ENCODE results near the gene CORO7.

The CORO7 gene

DNA sequence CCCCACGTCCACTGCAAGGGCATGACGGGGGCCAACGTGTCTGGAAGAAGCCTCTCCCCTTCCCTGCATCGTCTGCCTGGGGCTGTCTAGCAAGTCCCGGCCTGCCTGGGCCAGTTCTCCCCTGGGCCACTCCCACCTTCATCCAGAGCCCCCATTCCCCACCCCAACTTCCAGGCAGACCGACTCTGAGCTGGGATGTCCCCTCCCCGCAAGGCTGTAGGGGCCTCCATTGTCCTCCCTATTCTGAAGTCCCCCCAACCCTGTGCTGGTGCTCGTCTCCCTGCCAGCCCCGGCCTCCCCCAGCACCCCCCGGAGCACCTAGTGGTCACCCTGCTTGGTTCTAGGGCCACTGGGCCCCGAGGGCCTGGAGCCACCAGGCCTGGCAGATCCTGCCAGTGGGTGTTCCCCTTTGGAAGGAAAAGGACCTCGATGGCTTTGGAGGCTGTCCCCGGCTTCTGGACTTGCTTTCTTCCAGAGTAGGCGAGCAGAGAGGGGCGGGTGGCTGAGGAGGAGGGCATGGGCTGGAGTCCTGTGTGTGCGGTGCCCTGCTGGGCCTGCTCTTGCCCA, 95.7 kb downstream of the CORO7 start:
- Mint-ChIP-seq H3K27ac (no peak overlapping the region), H3K4me3 (no peak overlapping the region), H3K4me1 (ENCODE audit: low read depth) (peaks cover 7% of the 10 kb centered on the region), H3K9me3 (no peaks in the 10 kb centered on the region), H3K27me3 (peaks cover 3% of the 10 kb centered on the region), H3K36me3 (ENCODE audit: low read depth) (no peaks in the 10 kb centered on the region)
- DNase-seq = no peak

DNA sequence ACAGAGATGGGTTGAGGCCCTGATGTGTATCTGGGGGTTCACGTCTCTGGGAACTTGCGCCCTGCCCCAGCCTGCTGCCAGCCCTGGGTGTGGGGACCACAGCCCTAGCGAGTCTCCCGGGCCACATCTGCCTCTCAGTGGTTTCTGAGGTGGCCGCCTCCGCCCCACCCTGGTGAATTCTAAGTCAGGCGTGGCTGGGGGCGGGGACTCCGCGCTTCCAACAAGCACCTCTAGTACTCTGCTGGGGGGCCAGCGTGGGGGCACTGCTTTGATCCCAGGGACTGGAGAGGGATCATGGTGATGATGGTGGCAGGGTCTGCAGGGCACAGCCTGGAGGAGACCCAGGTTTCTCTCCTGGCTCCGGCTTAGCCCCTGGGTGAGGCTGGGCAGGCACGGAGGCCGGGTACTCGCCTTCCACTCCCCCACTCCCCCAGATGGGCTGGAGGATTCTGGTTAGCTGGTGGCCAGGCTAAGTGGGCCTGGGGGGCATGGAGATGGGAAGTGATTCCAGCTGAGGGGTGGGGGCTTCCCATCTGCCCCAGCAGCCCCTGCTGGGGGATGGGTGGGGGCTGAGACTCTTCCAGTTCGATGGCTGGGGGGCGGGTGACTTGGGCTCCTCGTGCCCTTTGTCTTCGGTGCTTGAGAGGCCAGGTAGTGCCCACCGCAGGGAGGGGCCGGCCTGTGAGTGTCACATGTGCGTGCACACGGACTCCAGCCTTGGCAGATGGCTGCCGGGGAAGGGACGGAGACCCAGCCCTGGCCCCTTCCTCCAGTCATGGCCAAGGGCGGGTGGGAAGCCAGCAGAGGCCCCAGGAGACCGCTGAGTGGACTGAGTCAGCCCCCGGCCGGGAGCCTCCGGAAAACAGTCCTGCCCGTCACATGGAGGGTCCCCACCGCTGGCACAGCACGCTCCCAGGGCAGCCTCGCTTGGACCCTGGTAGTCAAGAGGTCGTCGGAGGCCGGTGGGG, 96.7 kb downstream of the CORO7 start:
- no peak overlapping the region for H3K4me3 Mint-ChIP-seq
- H3K27ac Mint-ChIP-seq = no peak overlapping the region
- peaks cover 6% of the 10 kb centered on the region for H3K27me3 Mint-ChIP-seq
- H3K36me3 Mint-ChIP-seq (ENCODE audit: low read depth) = no peaks in the 10 kb centered on the region
- H3K4me1 Mint-ChIP-seq (ENCODE audit: low read depth) = peaks cover 11% of the 10 kb centered on the region
- no peaks in the 10 kb centered on the region for H3K9me3 Mint-ChIP-seq
- DNase-seq = peak; percentile 76

DNA sequence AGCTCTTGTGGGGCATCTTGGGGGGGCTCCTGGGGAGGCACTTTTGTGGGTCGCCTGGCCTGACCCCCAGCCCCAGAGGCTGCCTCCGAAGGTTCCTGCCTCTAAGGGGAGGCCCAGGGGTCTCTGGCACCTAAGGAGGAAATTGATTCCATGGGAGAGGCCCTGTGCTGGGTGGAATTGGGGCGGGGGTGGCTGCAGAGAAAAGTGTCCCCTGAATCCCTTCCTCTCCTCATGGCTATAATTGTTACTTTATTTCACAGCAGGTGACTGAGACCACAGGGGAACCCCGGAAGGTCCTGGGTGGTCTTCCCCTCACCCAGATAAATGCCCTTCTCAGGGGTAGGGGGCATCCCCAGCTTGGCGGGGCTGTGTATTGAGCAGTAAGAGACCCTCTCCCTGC, 97.4 kb downstream of the CORO7 start:
- H3K27ac Mint-ChIP-seq = no peak overlapping the region
- H3K36me3 Mint-ChIP-seq (ENCODE audit: low read depth) = no peaks in the 10 kb centered on the region
- peaks cover 18% of the 10 kb centered on the region for H3K4me1 Mint-ChIP-seq (ENCODE audit: low read depth)
- no peaks in the 10 kb centered on the region for H3K9me3 Mint-ChIP-seq
- no peak for DNase-seq
- peaks cover 14% of the 10 kb centered on the region for H3K27me3 Mint-ChIP-seq
- no peak overlapping the region for H3K4me3 Mint-ChIP-seq

DNA sequence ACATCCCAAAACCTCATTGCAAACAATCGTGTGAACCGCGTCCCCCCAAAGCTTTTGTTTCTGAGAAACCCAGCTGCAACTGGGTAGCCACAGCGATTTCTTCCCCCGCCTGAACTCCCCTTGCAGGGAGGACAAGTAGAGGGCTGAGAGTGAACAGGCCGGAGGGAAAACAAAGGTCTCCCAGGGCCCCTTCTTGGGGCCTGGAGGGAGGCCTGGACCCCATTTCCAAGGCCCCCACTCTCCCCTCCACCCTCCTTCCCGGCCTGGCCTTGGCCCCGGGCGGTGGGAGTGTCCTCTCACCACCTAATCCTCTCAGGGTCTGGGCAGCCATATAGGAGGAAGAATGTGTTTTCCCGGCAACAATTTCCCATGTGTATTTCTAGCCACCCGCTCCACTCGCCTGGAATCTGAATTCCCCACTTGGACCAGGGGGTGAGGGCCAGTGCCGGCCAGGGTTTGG, 97.9 kb downstream of the CORO7 start:
- Mint-ChIP-seq H3K27ac (no peak overlapping the region), H3K4me3 (no peak overlapping the region), H3K9me3 (no peaks in the 10 kb centered on the region), H3K4me1 (ENCODE audit: low read depth) (peaks cover 18% of the 10 kb centered on the region), H3K27me3 (peaks cover 17% of the 10 kb centered on the region), H3K36me3 (ENCODE audit: low read depth) (no peaks in the 10 kb centered on the region)
- DNase-seq = no peak

DNA sequence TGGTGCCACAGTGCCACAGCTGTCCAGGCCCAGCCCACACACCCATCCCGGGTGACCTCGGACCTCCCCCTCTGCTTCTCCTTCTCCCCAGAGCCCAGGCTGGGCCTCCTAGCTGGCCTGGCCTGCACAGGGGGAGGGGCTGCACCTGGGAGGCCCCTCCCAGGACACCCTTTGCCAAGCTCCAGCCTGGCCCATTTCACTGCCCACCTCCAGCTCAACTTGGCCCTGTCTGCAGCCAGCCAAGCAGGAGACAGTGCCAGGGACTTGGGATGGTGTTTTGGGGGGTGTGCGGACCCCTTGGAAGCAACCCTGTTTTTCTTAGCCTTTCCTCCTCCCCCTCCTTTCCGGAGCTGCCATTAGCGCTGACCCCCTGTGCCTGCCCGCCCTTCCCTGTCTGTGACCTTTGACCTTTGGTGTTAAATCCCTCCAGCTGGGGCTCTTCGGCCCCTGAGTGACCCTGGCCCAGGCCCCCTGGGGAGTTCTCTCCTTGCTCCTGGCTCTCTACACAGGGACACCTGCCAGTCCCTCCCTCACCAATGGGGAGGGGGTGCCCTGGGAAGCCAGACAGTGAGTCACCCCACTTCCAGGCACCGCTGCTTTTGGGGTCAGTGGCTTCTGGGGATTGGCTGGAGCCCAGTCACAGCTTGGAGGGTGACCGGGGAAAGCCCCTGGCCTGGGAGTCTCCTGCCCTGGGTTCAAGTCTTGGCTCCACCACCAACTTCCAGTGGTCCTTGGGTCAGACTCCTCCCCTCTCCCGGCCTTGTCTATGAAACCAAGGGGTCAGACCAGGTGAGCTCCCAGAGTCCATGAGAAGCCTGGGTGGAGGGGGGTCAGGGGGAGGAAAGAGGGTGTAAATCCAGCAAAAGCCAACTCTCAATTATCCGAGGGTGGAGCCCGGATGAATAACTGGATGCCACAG, 98.6 kb downstream of the CORO7 start:
- no peak overlapping the region for H3K4me3 Mint-ChIP-seq
- peaks cover 17% of the 10 kb centered on the region for H3K27me3 Mint-ChIP-seq
- DNase-seq = no peak
- H3K27ac Mint-ChIP-seq = no peak overlapping the region
- H3K9me3 Mint-ChIP-seq = no peaks in the 10 kb centered on the region
- peaks cover 18% of the 10 kb centered on the region for H3K4me1 Mint-ChIP-seq (ENCODE audit: low read depth)
- no peaks in the 10 kb centered on the region for H3K36me3 Mint-ChIP-seq (ENCODE audit: low read depth)

DNA sequence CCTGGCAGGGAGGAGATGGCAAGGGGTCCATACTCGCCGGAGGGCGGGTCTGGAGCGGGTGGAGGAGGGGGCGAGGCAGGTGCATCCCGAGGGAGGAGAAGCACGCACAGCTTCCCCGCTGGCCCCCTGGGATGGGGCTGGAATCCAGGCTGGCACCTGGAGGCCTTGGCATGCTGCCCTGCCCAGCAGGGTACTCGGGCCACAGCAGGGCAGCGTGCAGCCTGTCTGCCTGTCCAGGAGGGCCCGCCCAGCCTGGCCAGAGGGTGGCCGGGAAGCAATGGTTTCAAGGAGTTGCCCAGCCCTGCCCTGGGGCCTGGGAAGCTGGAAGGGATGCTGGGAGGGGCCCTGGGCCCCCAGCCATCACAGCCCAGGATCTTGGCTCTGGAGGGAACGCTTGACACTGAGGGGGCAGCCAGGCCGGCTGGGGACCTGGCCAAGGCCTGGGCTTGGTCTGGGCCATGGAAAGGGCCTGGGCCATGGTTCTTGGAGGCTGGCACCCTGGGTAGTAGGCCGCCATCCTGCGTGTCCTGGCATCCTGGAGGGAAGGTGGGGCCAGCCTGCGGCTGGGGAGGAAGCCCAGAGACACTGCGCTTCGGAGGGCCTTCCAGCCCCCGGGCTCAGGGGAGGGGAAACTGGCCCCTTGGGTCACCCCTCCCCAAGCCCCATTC, 99.4 kb downstream of the CORO7 start:
- Mint-ChIP-seq H3K27ac (no peak overlapping the region), H3K27me3 (peaks cover 17% of the 10 kb centered on the region), H3K4me1 (ENCODE audit: low read depth) (peaks cover 18% of the 10 kb centered on the region), H3K36me3 (ENCODE audit: low read depth) (no peaks in the 10 kb centered on the region), H3K9me3 (no peaks in the 10 kb centered on the region), H3K4me3 (peak overlapping the region; percentile 39)
- DNase-seq = no peak

DNA sequence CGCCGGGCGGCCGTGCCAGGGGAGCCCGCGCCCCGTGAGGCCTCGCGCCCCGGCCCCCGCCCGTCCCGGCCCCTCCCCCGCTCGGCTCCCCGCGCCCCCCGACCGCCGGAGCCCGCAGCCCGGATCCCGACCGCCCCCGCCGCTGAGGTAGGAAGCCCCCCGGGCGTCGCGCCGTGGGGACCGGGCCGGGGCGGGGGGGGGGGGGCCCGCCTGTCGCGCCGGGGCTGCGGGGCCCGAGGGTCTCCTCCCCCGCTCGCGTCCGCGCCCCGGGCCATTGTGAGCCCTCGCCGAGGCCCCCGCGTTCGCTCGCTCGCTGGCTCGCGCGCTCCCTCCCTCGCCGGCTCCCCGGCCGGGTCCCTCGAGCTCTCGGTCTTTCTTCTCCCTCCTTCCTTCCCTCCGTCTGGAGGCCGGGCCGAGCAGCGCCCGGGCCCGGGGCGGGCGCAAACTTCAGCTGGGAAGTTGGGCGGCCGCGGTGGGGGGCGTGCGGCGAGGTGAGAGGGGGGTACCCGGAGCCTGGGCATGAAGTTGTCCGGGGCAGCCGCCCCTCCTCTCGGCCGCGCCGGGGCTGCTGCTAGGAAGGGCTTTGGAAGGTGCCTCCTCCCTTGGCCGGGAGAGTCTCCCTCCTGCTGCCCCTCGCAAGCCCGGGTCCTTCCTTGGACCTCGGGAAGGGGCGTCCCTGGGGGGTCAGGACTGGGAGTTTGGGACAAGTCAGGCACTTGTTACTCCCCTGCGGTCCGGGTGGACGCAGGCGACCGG, 100.1 kb downstream of the CORO7 start:
- Mint-ChIP-seq H3K27ac (no peak overlapping the region), H3K4me1 (ENCODE audit: low read depth) (peaks cover 18% of the 10 kb centered on the region), H3K27me3 (peaks cover 17% of the 10 kb centered on the region), H3K9me3 (no peaks in the 10 kb centered on the region), H3K36me3 (ENCODE audit: low read depth) (no peaks in the 10 kb centered on the region), H3K4me3 (peak overlapping the region; percentile 39)
- no peak for DNase-seq

DNA sequence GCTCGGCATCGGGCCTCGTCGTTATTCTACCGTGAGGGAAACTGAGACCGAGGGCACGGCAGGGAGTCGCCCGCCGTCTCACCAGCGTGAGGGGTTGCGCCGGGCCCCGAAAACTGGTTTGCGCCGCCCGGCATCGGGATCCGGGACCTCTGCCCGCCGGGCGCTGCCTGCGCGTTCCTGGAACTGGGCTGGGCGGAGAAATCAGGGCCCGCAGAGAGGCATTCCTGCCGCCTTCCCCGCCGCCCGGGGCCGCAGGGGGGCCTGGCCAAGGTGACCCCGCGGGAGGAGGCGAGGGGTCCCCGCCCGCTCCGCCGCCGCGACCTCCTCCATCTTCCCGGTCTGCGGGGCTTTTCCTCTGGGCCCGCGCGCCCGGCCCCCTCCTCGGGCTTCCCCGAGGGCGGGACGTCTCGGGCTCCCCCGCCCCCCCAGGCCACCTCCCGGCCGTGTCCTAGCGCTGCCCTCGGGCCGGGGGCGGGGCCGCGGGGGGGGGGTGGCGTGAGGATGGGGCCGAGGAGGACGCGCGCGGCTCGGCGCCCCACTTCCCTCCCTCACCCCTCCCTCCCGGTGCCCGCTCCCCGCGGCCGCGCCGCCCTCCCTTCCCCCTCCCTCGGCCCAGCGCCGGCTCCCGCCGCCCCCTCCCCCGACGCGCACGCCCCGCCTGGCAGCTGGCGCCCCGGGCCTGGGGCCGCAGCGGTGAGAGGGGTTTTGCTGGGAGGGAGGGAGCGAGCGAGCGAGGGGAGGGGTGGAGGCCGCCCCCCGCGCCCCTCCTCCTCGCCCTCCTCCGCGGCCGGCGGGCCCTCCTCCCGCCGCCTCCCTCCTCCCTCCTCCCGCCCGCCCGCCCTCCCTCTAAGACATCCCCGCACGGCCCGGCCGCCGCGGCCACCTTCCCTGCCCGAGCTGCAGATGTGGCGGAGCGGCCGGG, 100.9 kb downstream of the CORO7 start, which contains the start of gene GLIS2:
Gene GLIS2 (plus strand): TSS at position 882 of the 922 bp plus-strand sequence. CDS start 16,214 bp downstream, outside the sequence.
- no peaks in the 10 kb centered on the region for H3K36me3 Mint-ChIP-seq (ENCODE audit: low read depth)
- peak within 1 kb of the TSS; percentile 80 for H3K27ac Mint-ChIP-seq
- peaks cover 17% of the 10 kb centered on the region for H3K27me3 Mint-ChIP-seq
- H3K4me3 Mint-ChIP-seq = peak within 1 kb of the TSS; percentile 69
- peaks cover 18% of the 10 kb centered on the region for H3K4me1 Mint-ChIP-seq (ENCODE audit: low read depth)
- H3K9me3 Mint-ChIP-seq = no peaks in the 10 kb centered on the region
- peak; percentile 48 for DNase-seq

DNA sequence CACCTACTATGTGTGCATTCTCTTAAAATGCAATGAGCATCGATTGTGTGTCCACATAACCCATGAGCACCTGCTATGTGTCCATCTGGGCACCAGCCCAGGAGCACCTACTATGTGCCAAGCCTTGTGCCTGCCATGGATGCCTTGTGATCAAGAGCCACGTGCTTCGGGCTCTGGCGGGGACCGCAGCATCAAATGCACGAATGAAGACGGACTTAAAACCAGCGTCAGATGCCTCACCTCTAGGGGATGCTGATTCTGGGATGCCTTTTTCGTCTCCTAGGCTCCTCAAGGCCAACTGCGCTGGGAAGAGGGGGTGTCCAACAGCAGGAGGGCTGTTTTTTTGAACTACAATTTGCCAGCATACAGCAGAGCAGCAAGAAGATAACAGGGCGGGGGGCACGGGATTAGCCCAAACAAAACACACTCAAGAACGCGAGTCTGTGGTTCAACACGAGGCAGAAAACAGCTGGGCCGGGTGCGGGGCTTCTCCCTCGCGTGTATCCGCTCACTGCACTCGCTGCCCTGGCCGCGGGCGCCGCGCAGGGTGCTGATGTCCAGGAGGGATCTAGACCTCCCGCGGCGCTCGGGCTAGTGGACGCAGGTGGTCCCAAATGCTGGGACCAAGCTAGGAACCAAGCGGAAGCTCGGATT, 101.7 kb downstream of the CORO7 start:
- peak overlapping the region; percentile 69 for H3K4me3 Mint-ChIP-seq
- H3K9me3 Mint-ChIP-seq = no peaks in the 10 kb centered on the region
- H3K36me3 Mint-ChIP-seq (ENCODE audit: low read depth) = no peaks in the 10 kb centered on the region
- H3K4me1 Mint-ChIP-seq (ENCODE audit: low read depth) = peaks cover 18% of the 10 kb centered on the region
- peaks cover 17% of the 10 kb centered on the region for H3K27me3 Mint-ChIP-seq
- peak overlapping the region; percentile 80 for H3K27ac Mint-ChIP-seq
- peak; percentile 58 for DNase-seq

DNA sequence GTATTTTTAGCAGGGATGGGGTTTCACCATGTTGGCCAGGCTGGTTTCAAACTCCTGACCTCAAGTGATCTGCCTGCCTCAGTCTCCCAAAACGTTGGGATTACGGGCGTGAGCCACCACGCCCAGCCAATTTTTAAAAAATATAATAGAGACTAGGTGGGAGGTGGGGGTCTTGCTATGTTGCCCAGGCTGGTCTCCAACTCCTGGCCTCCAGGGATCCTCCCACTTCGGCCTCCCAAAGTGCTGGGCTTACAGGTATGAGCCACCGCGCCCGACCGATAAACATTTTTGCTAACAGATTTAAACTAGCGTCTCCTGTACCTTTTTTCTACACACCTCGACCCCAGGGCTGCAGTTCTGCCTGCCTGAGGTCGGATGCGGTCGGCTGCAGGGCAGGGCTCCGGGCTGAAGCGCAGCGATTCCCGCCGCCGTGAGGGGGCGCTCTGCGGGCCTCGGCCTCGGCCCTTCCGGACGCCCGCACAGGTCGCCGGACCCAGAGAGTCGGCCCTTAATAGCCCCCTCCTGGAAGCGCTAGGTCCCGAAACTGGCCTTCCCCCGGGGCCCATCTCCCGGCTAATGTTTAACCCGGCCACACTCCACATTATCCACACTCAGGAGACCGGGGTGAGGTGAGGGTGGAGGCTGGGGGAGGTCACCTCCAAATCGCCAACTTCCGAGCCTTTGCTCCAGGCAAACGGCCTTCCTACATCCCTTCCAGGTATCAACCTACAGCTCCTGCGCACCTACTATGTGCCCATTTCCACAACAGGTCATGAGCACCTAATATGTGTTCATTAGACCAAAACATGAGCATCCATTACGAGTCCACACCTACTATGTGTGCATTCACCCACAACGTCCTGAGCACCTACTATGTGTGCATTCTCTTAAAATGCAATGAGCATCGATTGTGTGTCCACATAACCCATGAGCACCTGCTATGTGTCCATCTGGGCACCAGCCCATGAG, 102.5 kb downstream of the CORO7 start:
- no peaks in the 10 kb centered on the region for H3K36me3 Mint-ChIP-seq (ENCODE audit: low read depth)
- peaks cover 17% of the 10 kb centered on the region for H3K27me3 Mint-ChIP-seq
- no peaks in the 10 kb centered on the region for H3K9me3 Mint-ChIP-seq
- H3K27ac Mint-ChIP-seq = peak overlapping the region; percentile 44
- H3K4me3 Mint-ChIP-seq = no peak overlapping the region
- peaks cover 21% of the 10 kb centered on the region for H3K4me1 Mint-ChIP-seq (ENCODE audit: low read depth)
- DNase-seq = no peak

DNA sequence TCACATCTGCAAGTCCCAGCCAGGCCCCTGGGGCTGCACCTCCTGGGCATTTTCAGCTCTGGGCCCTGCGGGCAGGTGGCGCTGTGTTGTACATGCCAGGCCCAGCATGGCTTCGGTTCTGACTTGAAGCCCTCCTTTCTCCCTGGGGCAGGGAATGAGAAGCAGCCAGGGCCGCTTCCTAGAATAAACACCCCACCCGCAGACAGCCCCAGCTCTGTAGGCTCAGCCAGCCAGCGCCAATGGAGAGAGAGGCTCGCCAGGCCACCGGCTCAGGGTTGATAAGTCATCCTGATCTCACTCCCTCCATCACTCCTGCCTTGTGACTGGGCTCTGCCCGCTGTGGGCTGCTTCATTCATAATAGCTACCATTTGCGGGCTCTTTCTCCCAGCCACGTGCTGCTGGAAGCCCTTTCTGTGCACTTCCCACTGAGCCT, 106.5 kb downstream of the CORO7 start:
- DNase-seq = peak; percentile 67
- peaks cover 19% of the 10 kb centered on the region for H3K36me3 Mint-ChIP-seq (ENCODE audit: low read depth)
- H3K4me3 Mint-ChIP-seq = no peak overlapping the region
- H3K4me1 Mint-ChIP-seq (ENCODE audit: low read depth) = peaks cover 42% of the 10 kb centered on the region
- H3K9me3 Mint-ChIP-seq = peaks cover 5% of the 10 kb centered on the region
- H3K27me3 Mint-ChIP-seq = peaks cover 12% of the 10 kb centered on the region
- H3K27ac Mint-ChIP-seq = no peak overlapping the region
